Inferior parietal cortex (tissue), 1 donor: ENCODE data around the gene ATAD1.
"Not testable (repeated sequence)": the region's sequence is repeated elsewhere in the genome, so short reads cannot be mapped to it uniquely, and the experiment has no call there.

ENCODE experiments used
- DNase-seq: peaks from one replicate; pipeline ENCODE4 v3.0.0-alpha.2; 2016; ENCODE audit errors: extremely low spot score

ATAD1 gene

DNA sequence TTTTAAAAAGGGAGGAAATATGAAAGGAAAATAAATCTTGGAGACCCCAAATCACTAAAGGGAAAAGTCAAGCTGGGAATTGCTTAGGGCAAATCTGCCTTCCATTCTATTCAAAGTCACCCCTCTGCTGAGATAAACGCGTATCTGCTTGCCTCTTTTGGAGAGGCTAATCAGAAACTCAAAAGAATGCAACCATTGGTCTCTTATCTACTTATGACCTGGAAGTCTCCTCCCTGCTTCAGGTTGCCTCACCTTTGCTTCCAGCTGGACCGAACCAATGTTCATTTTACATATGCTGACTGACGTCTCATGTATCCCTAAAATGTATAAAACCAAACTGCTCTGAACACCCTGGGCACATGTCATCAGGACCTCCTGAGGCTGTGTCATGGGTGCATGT lies 14.7 kb downstream of the ATAD1 start:
- DNase-seq, result no peak

DNA sequence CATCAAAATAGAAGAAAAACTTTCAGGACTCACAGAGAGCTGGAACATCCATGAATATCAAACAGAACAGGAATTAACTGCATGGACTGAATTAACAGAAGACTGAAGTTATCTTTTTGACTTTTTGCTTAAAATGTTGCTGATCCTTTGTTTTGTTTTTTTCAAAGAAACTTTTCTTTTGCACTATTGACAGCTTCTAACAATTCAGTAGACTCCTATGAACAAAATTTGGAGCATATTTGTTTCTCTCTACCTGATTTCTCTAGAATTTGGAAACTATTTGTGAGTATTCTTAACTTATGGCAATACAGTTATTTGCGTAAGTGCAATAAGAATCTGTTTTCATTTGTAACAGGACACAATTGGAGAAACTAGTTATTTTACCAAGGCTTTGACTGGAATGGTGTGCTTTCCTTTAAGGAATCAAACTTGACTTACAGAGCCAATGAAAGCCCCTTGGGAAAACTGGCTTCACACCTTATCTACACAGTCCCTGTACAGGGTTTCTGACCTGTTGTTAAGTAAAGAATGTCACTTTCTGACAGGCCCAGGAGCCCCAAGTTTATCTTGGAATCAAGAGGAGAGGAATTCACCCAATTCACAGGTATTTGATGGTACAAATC lies 16.1 kb downstream of the ATAD1 start:
- not testable (repeated sequence) for DNase-seq

DNA sequence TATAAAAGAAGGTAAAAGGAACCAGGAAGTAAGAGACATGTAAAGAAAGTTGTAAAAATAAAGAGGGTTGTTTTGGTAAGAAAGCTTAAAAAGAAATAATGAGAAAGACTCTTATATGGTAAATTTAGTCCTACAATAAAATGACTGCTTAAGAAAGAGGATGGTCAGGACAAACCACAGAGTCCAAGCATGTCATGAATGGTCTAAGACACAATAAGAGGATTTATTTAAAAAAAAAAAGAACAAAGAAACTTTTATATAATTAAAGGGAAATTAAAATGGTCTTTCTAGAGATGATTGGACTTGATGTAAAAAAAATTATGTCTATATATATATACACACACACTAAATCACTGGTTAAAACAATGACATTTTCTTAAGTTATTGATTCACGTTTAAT lies 18.2 kb downstream of the ATAD1 start:
- no peak for DNase-seq

DNA sequence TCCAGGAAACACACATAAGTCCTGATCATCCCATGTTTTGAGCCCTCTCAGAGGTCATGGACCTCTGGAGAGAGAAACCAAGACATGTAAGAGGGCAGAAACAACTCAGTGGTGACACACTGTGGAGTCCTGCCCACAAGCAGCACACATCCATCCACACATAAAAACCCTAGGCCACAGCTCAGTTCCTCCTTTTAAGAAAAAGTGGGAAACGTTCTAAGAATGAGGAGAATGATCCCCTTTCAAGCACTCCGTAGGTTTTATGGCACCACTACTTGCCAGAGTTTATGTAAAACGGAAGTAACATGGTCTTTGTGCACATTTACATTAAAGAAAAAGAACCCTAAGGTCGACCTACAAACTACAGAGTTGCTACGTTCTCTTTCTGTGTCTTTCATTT lies 19.9 kb downstream of the ATAD1 start:
- no peak for DNase-seq

DNA sequence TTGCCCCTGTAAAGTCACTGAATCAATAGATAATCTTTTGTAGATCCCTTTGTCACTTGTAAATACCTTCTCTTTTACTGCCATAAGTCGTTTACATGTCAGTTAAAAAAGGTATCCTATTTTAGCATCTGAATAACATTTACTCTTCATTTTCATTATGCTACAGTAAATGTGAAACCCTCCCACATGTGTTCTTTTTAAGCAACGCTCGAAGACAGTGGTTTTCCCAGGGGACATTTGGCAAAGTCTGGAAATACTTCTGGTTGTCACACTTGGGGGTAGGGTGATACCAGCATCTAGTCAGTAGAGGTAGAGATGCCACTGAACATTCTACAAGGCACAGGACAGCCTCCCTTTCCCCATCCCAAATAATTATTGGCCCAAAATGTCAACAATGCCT lies 23.7 kb downstream of the ATAD1 start:
- DNase-seq, result peak; percentile 45

DNA sequence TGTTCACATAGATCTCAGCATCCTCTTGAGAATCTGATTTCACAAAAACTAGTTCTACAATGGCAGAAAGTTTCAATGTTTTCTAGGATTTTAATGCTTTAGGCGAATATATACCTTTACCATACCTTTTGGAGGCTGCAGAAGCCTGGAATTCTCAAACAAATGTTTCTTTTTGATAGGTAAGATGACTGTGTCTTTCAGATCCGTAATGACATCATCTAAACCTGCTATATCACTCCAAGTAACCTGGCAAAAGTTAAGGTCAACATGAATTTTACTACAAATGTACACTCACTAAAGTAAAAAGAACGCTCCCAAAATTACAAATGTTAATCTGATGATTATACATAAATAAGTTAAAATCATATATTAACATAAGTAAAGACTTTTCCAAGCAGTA lies 27.8 kb downstream of the ATAD1 start:
- DNase-seq, result no peak

DNA sequence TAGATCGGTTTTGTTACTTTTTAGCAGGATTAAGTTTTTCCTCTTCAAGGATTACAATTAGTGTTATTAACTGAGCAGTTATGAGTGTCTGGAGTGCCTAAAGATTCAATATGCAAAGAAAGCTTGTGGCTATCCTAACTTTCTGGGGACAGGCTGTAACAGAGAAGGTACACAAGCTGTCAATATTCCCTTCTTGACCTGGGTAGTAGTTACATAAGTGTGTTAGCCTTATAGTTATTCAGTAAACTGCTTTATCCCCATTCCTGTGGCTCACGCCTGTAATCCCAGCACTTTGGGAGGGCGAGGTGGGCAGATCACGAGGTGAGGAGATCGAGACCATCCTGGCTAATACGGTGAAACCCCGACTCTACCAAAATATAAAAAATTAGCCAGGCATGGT lies 31.6 kb downstream of the ATAD1 start:
- no peak for DNase-seq

DNA sequence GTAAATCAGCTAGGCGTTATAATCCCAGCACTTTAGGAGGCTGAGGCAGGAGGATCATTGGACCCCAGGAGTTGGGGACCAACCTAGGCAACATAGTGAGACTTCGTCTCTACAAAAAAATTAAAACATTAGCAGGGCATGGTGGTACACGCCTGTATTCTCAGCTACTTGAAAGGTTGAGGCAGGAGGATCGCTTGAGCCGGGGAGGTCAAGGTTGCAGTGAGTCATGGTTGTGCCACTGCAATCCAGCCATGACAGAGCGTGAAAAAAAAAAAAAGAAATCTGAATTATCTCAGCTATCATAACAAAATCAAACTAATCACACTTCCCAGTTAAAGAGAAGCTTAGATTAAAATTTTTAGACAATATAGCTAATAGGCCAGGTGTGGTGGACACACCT lies 35.3 kb downstream of the ATAD1 start:
- no peak for DNase-seq

DNA sequence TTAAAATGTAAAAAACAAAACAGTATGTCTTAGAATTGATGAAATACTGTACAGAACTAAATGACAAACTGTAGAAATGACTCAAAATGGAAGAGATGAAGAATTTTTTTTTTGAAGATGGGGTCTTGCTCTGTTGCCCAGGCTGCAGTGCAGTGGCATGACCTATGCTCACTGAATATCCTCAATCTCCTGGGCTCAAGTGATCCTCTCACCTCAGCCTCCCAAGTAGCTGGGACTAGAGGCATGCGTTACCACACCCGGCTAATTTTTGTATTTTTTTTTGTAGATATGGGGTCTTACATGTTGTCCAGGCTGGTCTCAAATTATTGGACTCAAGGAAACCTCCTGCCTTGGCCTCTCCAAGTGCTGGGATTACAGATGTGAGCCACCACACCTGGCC lies 36.5 kb downstream of the ATAD1 start:
- no peak for DNase-seq

DNA sequence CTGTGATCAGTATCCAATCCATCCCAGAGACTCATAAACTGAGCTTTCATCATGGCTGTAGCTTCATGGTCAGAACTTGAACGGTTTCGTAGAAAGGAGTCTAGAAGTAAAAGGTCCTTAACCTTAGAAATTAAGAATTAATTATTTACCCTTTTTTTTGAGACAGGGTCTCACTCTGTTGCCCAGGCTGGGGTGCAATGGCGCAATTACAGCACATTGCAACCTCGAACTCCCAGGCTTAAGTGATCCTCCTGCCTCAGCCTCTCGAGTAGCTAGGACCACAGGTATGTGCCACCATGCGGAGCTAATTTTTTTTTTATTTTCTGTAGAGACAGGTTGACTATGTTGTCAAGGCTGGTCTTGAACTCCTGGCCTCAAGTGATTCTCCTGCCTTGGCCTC lies 41.7 kb downstream of the ATAD1 start:
- no peak for DNase-seq

DNA sequence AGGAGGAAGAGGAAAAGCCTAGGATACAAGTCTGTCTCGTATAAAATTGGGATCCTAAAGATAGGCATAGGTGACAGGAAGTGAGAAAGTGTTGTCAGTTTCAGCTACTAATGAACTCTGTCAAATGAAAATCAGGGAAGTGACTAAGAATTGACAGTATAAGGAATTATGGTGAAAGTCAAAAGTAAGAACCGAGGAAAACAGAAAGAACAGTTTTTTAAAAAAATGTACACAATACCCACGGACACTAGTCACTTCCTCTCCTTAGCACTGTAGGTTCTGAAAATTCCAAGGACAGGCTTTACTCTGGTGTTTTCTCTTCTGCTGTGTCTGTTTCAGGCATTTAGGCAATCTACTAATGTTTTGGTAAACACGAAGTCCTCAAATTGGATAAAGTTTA lies 42.3 kb downstream of the ATAD1 start:
- no peak for DNase-seq

DNA sequence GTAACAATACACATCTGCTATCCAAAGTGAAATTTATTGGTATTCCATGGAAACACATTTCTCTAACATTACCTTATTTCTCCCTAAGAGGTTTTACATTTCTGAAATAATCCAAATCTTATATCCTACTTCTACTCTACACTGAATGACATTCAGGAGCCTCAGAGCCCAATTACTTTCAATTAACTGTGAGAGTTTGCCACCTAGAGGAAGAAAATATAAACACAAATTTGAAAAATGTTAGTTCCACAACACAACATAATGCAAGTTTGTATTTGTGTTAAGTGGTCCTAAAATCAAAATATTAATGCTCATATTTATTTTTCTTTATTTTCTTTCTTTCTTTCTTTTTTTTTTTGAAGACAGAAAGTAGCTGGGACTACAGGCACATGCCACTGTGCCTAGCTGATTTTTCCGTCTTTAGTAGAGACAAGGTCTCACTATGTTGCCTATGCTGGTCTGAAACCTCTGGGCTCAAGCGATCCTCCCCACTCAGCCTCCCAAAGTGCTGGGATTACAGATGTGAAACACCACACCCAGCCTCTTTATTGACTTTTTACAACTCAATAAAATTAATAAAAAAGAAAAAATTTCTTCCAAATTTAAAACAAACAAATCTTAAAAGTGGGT lies 46.0 kb downstream of the ATAD1 start:
- peak; percentile 66 for DNase-seq

DNA sequence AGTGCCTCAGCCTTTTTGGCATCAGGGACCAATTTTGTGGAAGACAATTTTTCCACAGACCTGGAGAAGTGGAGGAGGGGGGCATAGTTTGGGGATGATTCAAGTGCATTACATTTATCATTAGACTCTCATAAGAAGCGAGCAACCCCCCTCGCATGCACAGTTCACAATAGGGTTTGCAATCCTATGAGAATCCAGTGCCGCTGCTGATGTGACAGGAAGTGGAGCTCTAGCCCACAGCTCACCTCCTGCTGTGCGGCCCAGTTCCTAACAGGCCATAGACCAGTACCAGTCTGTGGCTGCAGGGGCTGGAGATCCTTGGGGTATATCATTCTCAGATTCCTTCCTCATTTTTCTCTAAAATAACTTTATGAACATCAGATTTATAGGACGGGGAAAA lies 50.8 kb downstream of the ATAD1 start:
- no peak for DNase-seq

DNA sequence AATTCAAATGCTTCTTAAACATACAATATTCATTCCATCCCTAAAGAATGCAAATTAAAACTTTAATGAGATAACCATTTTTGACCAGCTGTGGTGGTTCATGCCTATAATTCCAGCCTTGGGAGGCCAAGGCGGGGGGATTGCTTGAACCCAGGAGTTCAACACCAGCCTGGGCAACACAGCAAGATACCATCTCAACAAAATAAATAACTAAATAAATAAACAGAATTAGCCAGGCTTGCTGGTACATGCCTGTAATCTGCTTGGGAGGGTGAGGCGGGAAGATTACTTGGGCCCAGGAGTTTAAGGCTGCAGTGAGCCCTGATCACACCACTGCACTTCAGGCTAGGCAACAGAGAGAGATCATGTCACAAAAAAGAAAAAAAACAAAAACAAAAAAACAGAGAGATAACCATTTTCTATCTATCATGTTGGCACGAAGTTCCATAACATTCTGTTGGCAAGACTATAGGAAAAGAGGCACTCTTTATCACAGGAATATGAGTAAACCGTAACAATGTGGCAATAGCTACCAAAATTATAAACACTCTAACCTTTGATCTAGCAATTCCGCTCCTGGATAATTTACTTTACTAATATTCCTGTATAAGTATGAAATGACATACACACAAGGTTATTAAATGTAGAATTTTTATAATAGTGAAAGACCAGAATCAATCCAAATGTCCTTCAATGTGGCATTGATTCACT lies 52.2 kb downstream of the ATAD1 start:
- no peak for DNase-seq

DNA sequence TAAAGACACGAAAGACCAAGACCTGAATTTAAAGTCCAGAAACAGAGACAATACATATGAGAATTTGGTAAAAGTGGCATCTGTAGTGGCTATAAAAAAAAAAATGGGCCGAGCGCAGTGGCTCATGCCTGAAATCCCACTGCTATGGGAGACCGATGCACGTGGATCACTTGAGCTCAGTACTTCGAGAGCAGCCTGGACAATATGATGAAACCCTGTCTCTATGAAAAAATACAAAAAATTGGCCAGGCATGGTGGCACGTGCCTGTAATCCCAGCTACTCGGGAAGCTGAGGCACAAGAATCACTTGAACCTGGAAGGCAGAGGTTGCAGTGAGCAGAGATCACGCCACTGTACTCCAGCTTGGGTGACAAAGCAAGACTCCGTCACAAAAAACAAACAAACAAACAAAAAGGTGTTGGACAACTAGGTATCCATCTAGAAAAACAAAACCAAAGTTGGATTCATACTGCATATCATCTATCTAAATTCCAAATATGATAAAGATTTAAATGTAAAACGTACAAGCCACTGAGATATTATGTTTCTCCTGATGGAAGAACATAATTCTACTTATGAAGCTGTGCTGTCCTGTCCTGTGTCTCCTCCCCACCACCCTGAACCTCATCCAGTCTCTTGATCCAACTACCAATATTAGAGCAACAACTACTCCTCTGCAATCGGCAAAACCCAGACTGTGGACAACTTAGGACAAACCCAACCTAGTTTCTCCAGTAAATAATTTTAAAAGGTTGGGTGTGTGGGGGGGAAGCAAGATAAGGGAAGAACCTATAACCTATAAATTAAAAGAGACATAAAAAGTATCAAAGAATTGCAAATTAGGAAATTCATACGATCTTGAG lies 53.7 kb downstream of the ATAD1 start:
- no peak for DNase-seq

DNA sequence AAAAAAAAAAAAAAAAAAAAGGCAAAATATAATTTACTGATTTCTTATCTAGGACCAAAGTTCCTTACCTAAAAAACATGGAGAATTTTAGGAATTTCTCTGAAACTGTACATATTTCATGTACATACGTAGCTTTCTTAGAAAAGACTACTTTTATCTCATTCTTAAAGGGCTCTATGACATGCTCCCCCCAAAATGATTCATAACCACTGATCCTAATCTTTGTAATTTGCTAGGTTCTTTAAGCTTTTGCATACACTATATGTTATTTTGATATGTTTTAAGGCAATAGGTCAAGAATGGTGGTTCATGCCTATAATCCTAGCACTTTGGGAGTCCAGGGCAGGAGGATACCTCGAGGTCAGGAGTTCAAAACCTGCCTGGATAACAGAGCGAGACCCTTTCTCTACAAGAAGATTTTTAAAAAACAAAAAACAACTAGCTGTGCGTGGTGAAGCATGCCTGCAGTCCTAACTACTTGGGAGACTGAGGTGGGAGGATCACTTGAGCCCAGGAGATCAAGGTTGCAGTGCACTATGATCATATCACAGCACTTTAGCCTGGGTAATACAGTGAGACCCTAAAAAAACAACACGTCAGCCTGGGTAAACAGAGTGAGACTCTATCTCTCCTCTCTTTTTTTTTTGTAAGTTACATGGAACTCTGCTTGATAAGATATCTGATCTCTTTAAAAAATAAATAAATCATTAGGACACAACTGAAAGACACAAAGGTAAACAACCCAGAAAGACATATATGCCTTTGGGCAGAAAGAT lies 54.8 kb downstream of the ATAD1 start:
- no peak for DNase-seq

DNA sequence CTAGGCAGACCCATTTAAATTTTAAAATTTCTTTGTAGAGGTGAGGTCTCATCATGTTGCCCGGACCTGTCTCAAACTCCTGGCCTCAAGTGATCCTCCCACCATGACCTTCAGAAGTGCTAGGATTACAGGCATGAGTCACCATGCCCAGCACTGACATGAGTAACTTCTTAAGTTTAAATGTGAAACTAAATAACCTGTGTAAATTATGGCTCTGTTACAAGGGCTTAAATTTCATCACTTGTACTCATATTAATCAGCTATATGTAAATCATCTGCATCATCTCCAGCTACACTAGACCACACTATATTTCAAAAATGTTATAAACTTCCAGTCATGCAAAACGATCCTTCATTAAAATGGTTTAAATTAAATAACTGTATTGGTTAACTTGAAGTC lies 56.1 kb downstream of the ATAD1 start:
- DNase-seq, result no peak

DNA sequence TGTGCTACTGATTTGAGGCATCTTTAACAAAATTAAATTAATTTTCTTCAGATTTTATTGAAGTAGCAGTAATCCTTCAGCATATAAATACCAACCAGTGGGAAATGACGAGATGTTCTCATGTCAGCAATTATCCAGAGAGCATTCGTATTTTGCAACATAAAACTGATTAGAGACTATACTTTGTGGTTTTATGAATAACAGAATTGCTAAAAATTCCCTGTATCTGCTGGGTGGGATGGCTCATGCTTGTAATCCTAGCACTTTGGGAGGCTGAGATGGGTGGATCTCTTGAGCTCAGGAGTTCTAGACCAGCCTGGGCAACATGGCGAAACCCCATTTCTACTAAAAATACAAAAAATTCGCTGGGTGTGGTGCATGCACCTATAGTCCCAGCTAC lies 56.9 kb downstream of the ATAD1 start:
- no peak for DNase-seq

DNA sequence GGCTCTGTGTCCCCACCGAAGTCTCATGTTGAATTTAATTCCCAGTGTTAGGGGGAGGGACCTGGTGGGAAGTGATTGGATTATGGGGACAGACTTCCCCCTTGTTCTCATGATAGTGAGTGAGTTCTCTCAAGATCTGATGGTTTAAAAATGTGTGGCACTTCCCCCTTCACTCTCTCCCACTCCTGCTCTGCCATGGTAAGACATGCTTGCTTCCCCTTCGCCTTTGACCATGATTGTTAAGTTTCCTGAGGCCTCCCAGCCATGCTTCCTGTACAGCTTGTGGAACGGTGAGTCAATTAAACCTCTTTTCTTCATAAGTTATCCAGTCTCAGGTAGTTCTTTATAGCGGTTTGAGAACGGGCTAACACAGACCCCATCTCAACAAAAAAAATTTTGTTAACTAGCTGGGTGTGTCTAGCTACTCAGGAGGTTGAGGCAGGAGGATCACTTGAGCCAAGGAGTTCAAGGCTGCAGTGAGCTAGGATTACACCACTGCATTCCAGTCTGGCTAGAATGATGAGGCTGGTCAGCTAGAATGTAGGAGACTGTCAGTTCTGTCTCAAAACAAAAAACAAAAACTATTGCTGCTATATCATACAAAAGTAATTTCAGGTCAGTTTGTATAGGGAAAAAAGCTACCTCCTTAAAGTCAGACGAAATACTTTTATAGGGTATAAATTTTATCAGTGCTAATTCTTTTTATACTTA lies 57.7 kb downstream of the ATAD1 start:
- DNase-seq, result no peak

DNA sequence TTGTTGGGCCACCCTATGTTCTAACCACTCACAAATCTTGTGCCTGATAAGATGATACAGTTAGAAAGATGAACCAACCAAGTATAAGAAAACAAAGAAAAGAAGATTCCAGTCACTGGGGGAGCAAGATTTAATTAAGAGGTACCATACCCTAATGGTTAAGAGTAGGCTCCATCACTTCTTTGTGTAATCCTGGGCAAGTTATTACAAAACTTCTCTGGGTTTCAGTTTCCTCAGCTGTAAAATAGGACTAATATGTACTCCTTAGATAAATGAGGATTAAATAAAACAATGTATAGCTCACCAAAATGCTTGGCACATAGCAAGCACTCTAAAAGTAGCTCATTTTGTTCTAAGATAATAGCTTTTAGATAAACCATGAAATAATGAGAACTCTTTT lies 58.5 kb downstream of the ATAD1 start:
- no peak for DNase-seq

DNA sequence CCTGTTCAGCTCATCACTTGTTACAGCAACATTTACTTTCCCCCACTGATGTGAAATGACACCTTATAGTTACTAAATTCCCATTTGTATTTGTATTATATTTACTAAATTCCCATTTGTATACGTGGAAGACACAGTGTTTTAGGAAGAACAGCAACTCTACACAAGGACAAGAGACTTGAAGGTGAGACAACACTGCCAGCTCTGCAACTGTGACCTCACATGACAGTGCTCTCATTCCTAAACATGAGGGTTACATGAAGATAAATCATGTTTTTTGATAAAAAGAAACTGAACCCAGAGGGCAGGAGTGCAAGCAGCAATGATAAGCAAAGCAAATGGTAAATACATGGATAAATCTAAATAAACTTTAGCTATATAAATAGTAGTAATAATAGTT lies 60.3 kb downstream of the ATAD1 start:
- DNase-seq, result no peak
